Right lobe of liver (tissue), 4 donors: Measurements from ENCODE around the gene SULT2B1.

Experiments used
- CTCF ChIP-seq, 4 donors: fragments of 200-600 bp in 3 of 4; fragments of 450-650 bp in 1 of 4; IDR thresholded peaks; one replicate each; pipeline versions ENCODE4 v1.5.1 to v1.8.0; 2016 to 2022; ENCODE audit warnings: antibody characterized with exemption in 4 of 4, mild to moderate bottlenecking in 2 of 4
- POLR2A ChIP-seq: fragments of 450-650 bp; IDR thresholded peaks from one replicate; pipeline ENCODE4 v1.6.1; 2017; ENCODE audit warnings: antibody characterized with exemption, mild to moderate bottlenecking
- donor health status: DM: no; HTN: no; CAD: no.
- donor health status: DM: no; HTN: no; CAD: no.
- donor health status: DM: no; HTN: yes; CAD: no.

DNA sequence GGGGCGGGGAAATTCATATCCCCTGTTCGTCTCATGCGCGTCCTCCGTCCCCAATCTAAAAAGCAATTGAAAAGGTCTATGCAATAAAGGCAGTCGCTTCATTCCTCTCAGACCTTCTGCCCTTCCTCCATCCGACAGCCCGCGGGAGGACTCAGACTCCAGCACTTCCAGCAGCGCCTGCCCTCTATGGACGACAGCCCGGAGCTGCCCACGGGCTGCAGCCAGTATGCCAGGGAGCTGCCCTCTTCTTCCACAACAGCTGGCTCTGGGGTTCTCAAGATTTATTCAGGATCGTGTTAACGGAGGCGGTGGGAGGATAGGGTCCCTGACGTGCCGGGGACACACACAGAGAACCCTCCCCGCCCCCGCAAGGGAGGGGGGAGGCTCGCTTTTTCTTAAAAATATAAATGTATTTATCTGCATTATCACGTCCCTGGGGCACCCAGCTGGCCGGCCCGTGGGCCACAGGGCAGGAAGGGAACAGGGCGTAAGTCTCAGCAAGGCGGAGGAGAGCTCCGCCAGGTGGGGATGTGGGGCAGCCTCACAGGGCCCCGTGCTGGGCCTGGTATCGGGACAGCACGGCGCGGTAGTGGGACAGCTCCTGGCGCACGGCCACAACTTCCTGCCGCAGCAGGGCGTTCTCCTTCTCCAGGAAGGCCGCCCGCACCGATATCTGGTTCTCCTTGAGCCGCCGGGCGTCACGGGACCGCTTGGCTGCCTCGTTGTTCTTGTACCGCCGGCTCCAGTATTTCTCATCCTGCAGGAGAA is 78.5 kb downstream of the SULT2B1 start:
- peak in 2 of 4 donors; percentile 5 to 6 for TF ChIP-seq CTCF (IDR thresholded peaks at IDR 0.05)
- no peak for TF ChIP-seq POLR2A
